Neuron (in vitro differentiated cells): ENCODE results near the gene NLRP7.

Source experiments
- H2AFZ ChIP-seq: one replicate; pipeline ENCODE4 v1.6.1; 2013; ENCODE audit warnings: low read depth, mild to moderate bottlenecking, inconsistent platforms, low read length, moderate library complexity
- H3K27me3 ChIP-seq: one replicate; pipeline ENCODE4 v1.6.1; 2013; ENCODE audit warnings: low read length; ENCODE audit not compliant: insufficient read depth
- H3K36me3 ChIP-seq: one replicate; pipeline ENCODE4 v1.6.1; 2013; ENCODE audit warnings: low read length; ENCODE audit not compliant: insufficient read depth
- H3K4me1 ChIP-seq: one replicate; pipeline ENCODE4 v1.6.1; 2013; ENCODE audit warnings: low read length; ENCODE audit not compliant: insufficient read depth
- H3K4me3 ChIP-seq: 2 replicates; pipeline ENCODE4 v1.5.1; 2013; ENCODE audit warnings: mild to moderate bottlenecking, low read length, moderate library complexity
- H3K9me3 ChIP-seq: one replicate; pipeline ENCODE4 v1.6.1; 2013; ENCODE audit warnings: low read length

The NLRP7 gene

DNA sequence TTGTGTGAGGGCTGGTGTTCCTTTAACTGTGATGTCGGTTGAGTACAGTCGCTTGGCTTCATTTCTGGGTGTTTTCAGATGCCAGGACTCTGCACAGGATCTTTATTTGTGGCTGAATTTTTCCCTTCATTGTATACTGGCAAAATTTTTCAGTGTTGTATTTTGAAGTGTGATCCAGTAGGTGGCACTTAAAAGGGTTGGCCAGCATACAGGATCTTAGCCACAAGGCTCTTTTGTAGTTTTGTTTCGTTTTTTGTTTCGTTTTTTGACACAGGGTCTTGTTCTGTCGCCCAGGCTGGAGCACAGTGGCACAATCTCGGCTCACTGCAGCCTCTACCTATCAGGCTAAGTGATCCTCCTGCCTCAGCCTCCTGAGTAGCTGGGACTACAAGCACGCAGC lies 64.6 kb downstream of the NLRP7 start:
- peaks cover 4% of the 10 kb centered on the region for H3K27me3 ChIP-seq
- H2AFZ ChIP-seq = no peak overlapping the region
- no peaks in the 10 kb centered on the region for H3K36me3 ChIP-seq
- no peaks in the 10 kb centered on the region for H3K4me1 ChIP-seq
- H3K4me3 ChIP-seq = no peak overlapping the region
- no peaks in the 10 kb centered on the region for H3K9me3 ChIP-seq

DNA sequence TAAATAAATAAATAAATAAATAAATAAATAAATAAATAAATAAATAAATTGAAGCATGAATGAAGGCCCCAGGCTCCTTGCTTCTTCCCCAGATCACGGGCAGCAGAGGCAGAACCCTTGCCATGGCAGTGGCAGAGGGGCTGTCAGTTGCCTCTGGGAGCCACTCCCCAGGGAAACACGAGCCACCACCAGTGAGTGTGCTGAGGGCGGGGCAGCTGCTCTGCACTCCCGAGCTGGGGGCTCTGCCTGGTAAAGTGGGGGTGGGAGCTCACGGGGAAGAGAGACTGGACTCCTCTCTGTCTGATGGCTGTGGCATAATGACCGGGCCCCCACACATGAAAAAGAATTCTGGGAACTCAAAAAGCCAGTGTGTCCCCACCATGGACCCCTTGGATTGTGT lies 65.4 kb downstream of the NLRP7 start:
- Histone ChIP-seq H2AFZ (no peak overlapping the region), H3K9me3 (no peaks in the 10 kb centered on the region), H3K4me3 (no peak overlapping the region), H3K4me1 (no peaks in the 10 kb centered on the region), H3K27me3 (peaks cover 4% of the 10 kb centered on the region), H3K36me3 (no peaks in the 10 kb centered on the region)

GRCh38 chr19:54877471-54877870 lies 69.9 kb downstream of the NLRP7 start:
- Histone ChIP-seq H3K9me3 (no peaks in the 10 kb centered on the region), H3K27me3 (peaks cover 4% of the 10 kb centered on the region), H3K36me3 (no peaks in the 10 kb centered on the region), H3K4me3 (no peak overlapping the region), H2AFZ (no peak overlapping the region), H3K4me1 (no peaks in the 10 kb centered on the region)

DNA sequence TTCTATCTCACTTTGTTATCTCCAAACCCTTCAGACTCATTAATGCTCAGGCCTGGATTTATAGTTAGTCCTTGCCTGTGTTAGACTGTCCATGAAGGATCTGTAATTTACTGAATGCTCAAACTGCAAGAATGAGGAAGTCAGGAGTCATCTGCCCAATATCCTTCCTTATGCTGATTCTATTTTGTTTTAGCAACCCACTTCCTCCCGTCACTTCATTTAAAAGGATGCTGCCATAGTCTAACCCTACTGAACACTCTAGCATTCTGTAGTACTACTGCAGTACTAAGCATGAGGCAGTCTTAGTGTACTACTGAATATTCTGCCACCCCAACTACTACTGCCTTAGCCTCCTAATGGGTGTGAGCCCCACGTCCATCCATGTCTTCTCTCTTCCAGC lies 71.8 kb downstream of the NLRP7 start:
- H2AFZ ChIP-seq = no peak overlapping the region
- no peaks in the 10 kb centered on the region for H3K9me3 ChIP-seq
- H3K4me1 ChIP-seq = no peaks in the 10 kb centered on the region
- H3K36me3 ChIP-seq = no peaks in the 10 kb centered on the region
- H3K27me3 ChIP-seq = no peaks in the 10 kb centered on the region
- no peak overlapping the region for H3K4me3 ChIP-seq

DNA sequence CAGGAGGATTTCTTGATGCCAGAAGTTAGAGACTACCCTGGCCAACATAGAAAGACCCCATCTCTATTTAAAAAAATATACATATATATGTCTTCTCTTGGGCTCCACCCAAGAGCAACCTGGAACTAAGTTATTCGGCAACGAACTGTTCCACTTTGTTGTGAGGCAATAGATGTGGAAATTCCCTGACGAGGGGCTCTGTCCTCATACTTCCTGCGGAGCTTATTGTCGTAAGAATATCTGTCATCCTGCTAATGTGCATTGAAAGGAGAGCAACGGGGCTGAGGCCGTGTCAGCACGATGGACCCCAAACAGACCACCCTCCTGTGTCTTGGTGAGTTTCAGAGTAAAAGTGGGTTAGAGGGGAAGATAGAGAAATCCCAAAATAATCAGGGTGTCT lies 73.3 kb downstream of the NLRP7 start, which contains the start of gene FCAR:
FCAR (plus strand) TSS at position 246 of the 400 bp plus-strand sequence; CDS start at position 301, 55 bp downstream.
- H3K4me3 ChIP-seq = no peak within 1 kb of the TSS
- no peaks in the 10 kb centered on the region for H3K9me3 ChIP-seq
- no peaks in the 10 kb centered on the region for H3K4me1 ChIP-seq
- H3K36me3 ChIP-seq = no peaks in the 10 kb centered on the region
- H3K27me3 ChIP-seq = no peaks in the 10 kb centered on the region
- no peak within 1 kb of the TSS for H2AFZ ChIP-seq
